NT2/D1 (cell line): ENCODE measurements around the gene MROH2B.

Experiments
- YY1 ChIP-seq: IDR thresholded peaks from 2 replicates; pipeline ENCODE4 v1.6.1; 2011; ENCODE audit not compliant: insufficient read length, insufficient read depth
- ZNF274 ChIP-seq: IDR thresholded peaks from 2 replicates; pipeline ENCODE4 v1.6.1; 2011; ENCODE audit warnings: mild to moderate bottlenecking, low read depth, low read length

DNA sequence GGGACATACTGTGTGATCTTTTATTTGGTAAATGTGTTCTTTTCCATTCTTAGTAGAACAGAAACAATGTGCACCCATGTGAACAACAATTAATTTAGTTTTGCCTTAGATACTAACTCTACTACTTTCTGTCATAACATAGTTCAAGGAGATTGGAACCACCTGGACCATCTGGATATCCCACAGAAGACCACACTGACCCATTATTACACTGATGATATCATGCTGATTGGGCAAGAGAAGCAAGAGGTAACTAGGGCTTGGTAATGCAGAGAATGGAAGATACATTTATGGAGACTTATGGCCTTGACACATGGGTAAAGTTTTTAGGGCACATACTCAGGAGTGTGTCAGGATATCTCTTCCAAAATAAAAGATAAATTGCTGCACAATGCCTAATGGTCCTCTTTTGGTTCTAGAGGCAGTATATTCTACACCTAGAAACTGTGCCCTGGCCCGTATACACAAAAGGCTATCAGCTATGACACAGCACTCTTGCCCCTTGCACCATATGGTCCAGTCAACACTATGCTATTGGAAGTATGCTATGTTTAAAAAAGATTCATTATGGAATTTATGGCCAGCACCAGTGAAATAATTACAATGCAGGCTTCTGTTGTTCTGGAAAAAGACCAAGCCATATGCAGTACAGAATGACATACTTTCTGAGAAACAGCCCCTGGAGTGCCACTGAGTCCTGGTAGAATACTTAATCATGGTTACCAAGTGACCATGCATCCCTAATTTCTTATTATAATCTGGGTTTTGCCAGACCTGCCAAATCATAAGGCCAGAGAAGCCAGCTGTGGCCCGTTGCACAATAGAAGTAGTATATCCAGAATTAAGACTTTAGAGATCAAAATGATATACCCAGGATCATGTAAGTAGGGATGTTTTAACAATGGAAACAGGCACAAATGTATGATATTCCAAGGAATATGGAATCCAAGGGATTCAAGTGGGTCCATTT lies 41.6 kb upstream of the MROH2B start:
- no peak for TF ChIP-seq ZNF274
- no peak for TF ChIP-seq YY1
